T-cell (primary cell): ENCODE results near the gene ID4. TPM values are rescaled to one million over a fixed set of nuclear protein-coding genes. Genes with fewer than 3 reads are reported as not detected.

Source experiments
- ATAC-seq, 4 experiments: fragments of 200-7000 bp in 3 of 4; fragments of 150-1000 bp in 1 of 4; cut with Tn5 transposase; replicated peaks in 1 of 4; 1 replicate in 3 of 4; 2 replicates in 1 of 4; pipeline ENCODE4 v1.10.0; 2021; ENCODE audit warnings: moderate library complexity in 3 of 4, mild to moderate bottlenecking in 2 of 4, moderate number of reproducible peaks in 1 of 4
- CTCF ChIA-PET, 2 donors: fragments of 300-600 bp; sonication (Branson Sonifier 250); formaldehyde crosslinking; loops; one replicate each; lab custom pipeline; 2022; ENCODE audit warnings: antibody characterized with exemption in 2 of 2; lab: Charles Lee
- POLR2A ChIA-PET, 2 donors: fragments of 300-600 bp; sonication (Branson Sonifier 250); formaldehyde crosslinking; loops; one replicate each; lab custom pipeline; 2022; ENCODE audit warnings: antibody characterized with exemption in 2 of 2; lab: Charles Lee
- DNase-seq, 35 experiments: peaks; one replicate each; pipeline versions ENCODE4 v3.0.0 to v3.0.0-alpha.2; 2013 to 2023
- H3K27ac ChIP-seq: one replicate; pipeline ENCODE4 v1.5.1; 2013; ENCODE audit warnings: low read length
- H3K27me3 ChIP-seq, 2 experiments: replicated peaks in 1 of 2; 1 replicate in 1 of 2; 2 replicates in 1 of 2; pipeline versions ENCODE4 v1.6.1 to v1.7.0; 2013; ENCODE audit warnings: low read length in 1 of 2, mixed read lengths in 1 of 2; ENCODE audit not compliant: control insufficient read depth in 2 of 2, insufficient read depth in 2 of 2; ENCODE audit errors: extremely low read depth in 1 of 2
- H3K36me3 ChIP-seq, 2 donors: 1 replicate in 1 of 2; 2 replicates in 1 of 2; pipeline versions ENCODE4 v1.6.1 to v1.7.0; 2013; ENCODE audit warnings: low read length in 1 of 2; ENCODE audit not compliant: control insufficient read depth in 2 of 2, insufficient read depth in 1 of 2; ENCODE audit errors: extremely low read depth in 1 of 2
- H3K4me1 ChIP-seq, 2 experiments: 1 replicate in 1 of 2; 2 replicates in 1 of 2; pipeline versions ENCODE4 v1.6.1 to v1.7.0; 2013; ENCODE audit warnings: low read length in 2 of 2, mixed read lengths in 1 of 2; ENCODE audit not compliant: insufficient read depth in 2 of 2, control insufficient read depth in 1 of 2; ENCODE audit errors: extremely low read depth in 1 of 2
- H3K4me3 ChIP-seq, 2 donors: 1 replicate in 1 of 2; 2 replicates in 1 of 2; pipeline versions ENCODE4 v1.5.1 to v1.7.0; 2013; ENCODE audit warnings: mild to moderate bottlenecking in 2 of 2, low read length in 1 of 2, moderate library complexity in 1 of 2; ENCODE audit not compliant: control insufficient read depth in 1 of 2; ENCODE audit errors: extremely low read depth in 1 of 2
- H3K9me3 ChIP-seq: 2 replicates; pipeline ENCODE4 v1.7.0; 2013
- H3K27ac Mint-ChIP-seq, 2 donors: one replicate each; pipeline ENCODE4 v1.8.0; 2020 to 2021; ENCODE audit warnings: mild to moderate bottlenecking in 2 of 2, mixed read lengths in 2 of 2
- H3K27me3 Mint-ChIP-seq, 2 donors: one replicate each; pipeline ENCODE4 v1.8.0; 2021 to 2022; ENCODE audit warnings: mixed read lengths in 2 of 2
- H3K36me3 Mint-ChIP-seq: one replicate; pipeline ENCODE4 v1.8.0; 2021; ENCODE audit warnings: mixed read lengths
- H3K4me1 Mint-ChIP-seq, 3 donors: one replicate each; pipeline ENCODE4 v1.8.0; 2020 to 2022; ENCODE audit warnings: mixed read lengths in 3 of 3, mild to moderate bottlenecking in 1 of 3
- H3K4me3 Mint-ChIP-seq, 3 donors: one replicate each; pipeline ENCODE4 v1.8.0; 2020 to 2022; ENCODE audit warnings: mild to moderate bottlenecking in 3 of 3, mixed read lengths in 3 of 3, moderate library complexity in 3 of 3
- H3K9me3 Mint-ChIP-seq, 3 donors: one replicate each; pipeline ENCODE4 v1.8.0; 2020 to 2022; ENCODE audit warnings: mixed read lengths in 3 of 3
- WGBS: methylation state at CpG from one replicate; pipeline ENCODE4 v1.1.5; 2013; ENCODE audit warnings: missing lambda C conversion rate; ENCODE audit not compliant: insufficient coverage; 5-methylcytosine and 5-hydroxymethylcytosine counted together
- total RNA-seq, 35 experiments: library from RNA in 6 of 35; stranded (reverse) in 6 of 35; fragments of 120-200 nt in 1 of 35; gene quantifications; one replicate each; pipeline versions ENCODE4 v1.2.1 to v1.2.4 and lab custom pipeline; 2013 to 2026

Gene ID4
- total RNA-seq, 5 donors from 2014 or later (not counting 1 experiment from before 2014, with no cell fraction given): not detected

GRCh38 chr6:19798362-19798761 is 38.8 kb upstream of the ID4 start:
- 100% methylated on average over 1 of the region's 1 CpG for WGBS
- H3K27me3 Mint-ChIP-seq: peaks cover 3 to 16% of the 10 kb centered on the region in 2 donors
- Histone ChIP-seq H3K4me1 (no peaks in the 10 kb centered on the region), H3K4me3 (no peak overlapping the region), H3K36me3 (no peaks in the 10 kb centered on the region), H3K9me3 (no peaks in the 10 kb centered on the region), H3K27ac (no peak overlapping the region), H3K27me3 (peaks cover 2 to 3% of the 10 kb centered on the region in 2 experiments)
- H3K27ac Mint-ChIP-seq: no peak overlapping the region
- H3K36me3 Mint-ChIP-seq: no peaks in the 10 kb centered on the region
- ChIA-PET POLR2A (interaction anchor here in 1 of 2 donors (0.7 kb wide), 1 partner anchor 523 kb away, joined by 4 read pairs; no protein-coding TSS in a partner anchor), CTCF (no interaction called here)
- DNase-seq (no peak), ATAC-seq (no peak)
- H3K9me3 Mint-ChIP-seq: peaks cover 4 to 10% (median 10%) of the 10 kb centered on the region in 3 donors
- no peak overlapping the region for H3K4me3 Mint-ChIP-seq
- peaks cover 0 to under 1% (median 0%) of the 10 kb centered on the region in 3 donors for H3K4me1 Mint-ChIP-seq

GRCh38 chr6:19802656-19803055 is 34.5 kb upstream of the ID4 start:
- Mint-ChIP-seq H3K27me3 (peaks cover 28 to 40% of the 10 kb centered on the region in 2 donors), H3K36me3 (no peaks in the 10 kb centered on the region), H3K4me3 (no peak overlapping the region), H3K9me3 (peaks cover 0 to 2% (median 0%) of the 10 kb centered on the region in 3 donors), H3K27ac (no peak overlapping the region), H3K4me1 (peaks cover 0 to 19% (median 15%) of the 10 kb centered on the region in 3 donors)
- DNase-seq (no peak), ATAC-seq (no peak)
- Histone ChIP-seq H3K36me3 (no peaks in the 10 kb centered on the region), H3K9me3 (no peaks in the 10 kb centered on the region), H3K4me1 (peaks cover 0 to 9% of the 10 kb centered on the region in 2 experiments), H3K4me3 (no peak overlapping the region), H3K27ac (no peak overlapping the region), H3K27me3 (peaks cover 9 to 15% of the 10 kb centered on the region in 2 experiments)
- no CpG with 5 or more reads among the region's 6 CpGs for WGBS
- ChIA-PET CTCF (no interaction called here), POLR2A (no interaction called here)

GRCh38 chr6:19803331-19804204 is 33.6 kb upstream of the ID4 start:
- Histone ChIP-seq H3K4me3 (no peak overlapping the region), H3K27ac (no peak overlapping the region), H3K4me1 (peaks cover 0 to 9% of the 10 kb centered on the region in 2 experiments), H3K9me3 (no peaks in the 10 kb centered on the region), H3K27me3 (peaks cover 9 to 15% of the 10 kb centered on the region in 2 experiments), H3K36me3 (no peaks in the 10 kb centered on the region)
- Mint-ChIP-seq H3K4me3 (peak overlapping the region in 1 of 3 donors; percentile 70), H3K27ac (no peak overlapping the region), H3K9me3 (peaks cover 0 to 5% (median 0%) of the 10 kb centered on the region in 3 donors), H3K27me3 (peaks cover 28 to 40% of the 10 kb centered on the region in 2 donors), H3K36me3 (no peaks in the 10 kb centered on the region), H3K4me1 (peaks cover 0 to 19% (median 15%) of the 10 kb centered on the region in 3 donors)
- WGBS: 79% methylated on average over 3 of the region's 9 CpGs
- ChIA-PET CTCF (no interaction called here), POLR2A (no interaction called here)
- ATAC-seq (no peak), DNase-seq (no peak)

GRCh38 chr6:19804205-19805128 is 32.7 kb upstream of the ID4 start:
- Histone ChIP-seq H3K9me3 (no peaks in the 10 kb centered on the region), H3K27ac (no peak overlapping the region), H3K36me3 (no peaks in the 10 kb centered on the region), H3K27me3 (peaks cover 9 to 15% of the 10 kb centered on the region in 2 experiments), H3K4me3 (peak overlapping the region in 1 of 2 donors; percentile 39), H3K4me1 (peaks cover 0 to 9% of the 10 kb centered on the region in 2 experiments)
- Mint-ChIP-seq H3K36me3 (no peaks in the 10 kb centered on the region), H3K4me3 (peak overlapping the region; percentile 56 to 70 (median 62)), H3K27me3 (peaks cover 27 to 40% of the 10 kb centered on the region in 2 donors), H3K27ac (no peak overlapping the region), H3K9me3 (peaks cover 0 to 5% (median 0%) of the 10 kb centered on the region in 3 donors), H3K4me1 (peaks cover 0 to 19% (median 15%) of the 10 kb centered on the region in 3 donors)
- 3% methylated on average over 70 of the region's 77 CpGs for WGBS
- ATAC-seq (peak in 2 of 4 experiments; percentile 24 to 46), DNase-seq (peak in 6 of 35 experiments; percentile 1 to 9 (median 5))
- POLR2A ChIA-PET: no interaction called here
- CTCF ChIA-PET: no interaction called here

DNA sequence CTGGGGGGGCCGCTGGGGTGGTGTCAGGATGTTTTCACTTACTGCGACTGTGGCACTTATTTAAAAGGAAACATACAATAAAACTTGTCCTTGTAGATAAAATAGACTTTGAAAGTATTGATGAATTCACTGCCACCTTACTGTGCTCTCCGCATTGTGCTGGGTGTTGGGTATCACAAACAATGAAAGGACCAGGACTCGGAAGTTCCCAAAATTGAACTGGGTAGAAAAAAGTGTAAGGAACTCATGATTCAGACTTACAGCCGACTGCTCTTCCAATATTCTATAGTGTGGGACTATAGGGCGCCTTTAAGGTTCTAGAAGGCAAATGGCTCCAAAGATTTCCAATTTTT is 32.1 kb upstream of the ID4 start:
- ATAC-seq: no peak

GRCh38 chr6:19806971-19807396 is 30.2 kb upstream of the ID4 start:
- no peak overlapping the region for H3K27ac ChIP-seq
- no peak overlapping the region for H3K4me3 ChIP-seq
- peaks cover 0 to 9% of the 10 kb centered on the region in 2 experiments for H3K4me1 ChIP-seq
- Mint-ChIP-seq H3K27ac (no peak overlapping the region), H3K27me3 (peaks cover 26 to 34% of the 10 kb centered on the region in 2 donors), H3K9me3 (peaks cover 0 to 5% (median 0%) of the 10 kb centered on the region in 3 donors), H3K36me3 (no peaks in the 10 kb centered on the region), H3K4me1 (peaks cover 0 to 19% (median 15%) of the 10 kb centered on the region in 3 donors), H3K4me3 (no peak overlapping the region)
- POLR2A ChIA-PET: no interaction called here
- peaks cover 9 to 13% of the 10 kb centered on the region in 2 experiments for H3K27me3 ChIP-seq
- no peaks in the 10 kb centered on the region for H3K9me3 ChIP-seq
- CTCF ChIA-PET: no interaction called here
- ATAC-seq: no peak
- no peaks in the 10 kb centered on the region for H3K36me3 ChIP-seq
- DNase-seq: no peak
- WGBS: 94% methylated on average over 18 of the region's 21 CpGs

More for the DNA sequence above, 32.1 kb upstream of the ID4 start:
- no CpG with 5 or more reads among the region's 6 CpGs for WGBS
- peak overlapping the region; percentile 49 to 70 (median 50) for H3K4me3 Mint-ChIP-seq
- H3K36me3 Mint-ChIP-seq: no peaks in the 10 kb centered on the region
- H3K27ac Mint-ChIP-seq: no peak overlapping the region
- Histone ChIP-seq H3K27me3 (peaks cover 9 to 15% of the 10 kb centered on the region in 2 experiments), H3K27ac (no peak overlapping the region), H3K4me3 (peak overlapping the region in 1 of 2 donors; percentile 39), H3K4me1 (peaks cover 0 to 9% of the 10 kb centered on the region in 2 experiments), H3K36me3 (no peaks in the 10 kb centered on the region), H3K9me3 (no peaks in the 10 kb centered on the region)
- DNase-seq: no peak
- peaks cover 26 to 40% of the 10 kb centered on the region in 2 donors for H3K27me3 Mint-ChIP-seq
- ChIA-PET CTCF (no interaction called here), POLR2A (no interaction called here)
- H3K4me1 Mint-ChIP-seq: peaks cover 0 to 19% (median 15%) of the 10 kb centered on the region in 3 donors
- H3K9me3 Mint-ChIP-seq: peaks cover 0 to 5% (median 0%) of the 10 kb centered on the region in 3 donors
